Measurements from ENCODE around the gene SYN1.

DNA sequence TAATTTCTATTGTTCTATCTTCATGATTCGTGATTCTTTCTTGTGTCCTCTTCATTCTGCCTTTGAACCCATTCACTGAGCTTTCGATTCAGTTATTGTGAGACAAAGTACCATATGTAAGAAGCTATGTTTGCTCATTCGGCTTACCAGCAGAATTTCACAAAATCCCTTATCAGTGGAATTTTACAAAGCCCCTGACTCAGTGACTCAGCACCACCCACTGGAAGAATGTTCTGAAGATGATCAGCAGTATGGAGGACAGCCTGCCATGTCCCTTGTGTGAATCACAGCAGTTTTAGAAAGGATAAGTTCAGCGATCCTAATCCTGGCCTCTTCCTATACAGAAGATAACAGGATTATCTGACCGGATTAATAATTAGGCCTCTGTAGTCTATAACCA is 45.1 kb upstream of the SYN1 start:
- TF ChIP-seq, protein P1, sequence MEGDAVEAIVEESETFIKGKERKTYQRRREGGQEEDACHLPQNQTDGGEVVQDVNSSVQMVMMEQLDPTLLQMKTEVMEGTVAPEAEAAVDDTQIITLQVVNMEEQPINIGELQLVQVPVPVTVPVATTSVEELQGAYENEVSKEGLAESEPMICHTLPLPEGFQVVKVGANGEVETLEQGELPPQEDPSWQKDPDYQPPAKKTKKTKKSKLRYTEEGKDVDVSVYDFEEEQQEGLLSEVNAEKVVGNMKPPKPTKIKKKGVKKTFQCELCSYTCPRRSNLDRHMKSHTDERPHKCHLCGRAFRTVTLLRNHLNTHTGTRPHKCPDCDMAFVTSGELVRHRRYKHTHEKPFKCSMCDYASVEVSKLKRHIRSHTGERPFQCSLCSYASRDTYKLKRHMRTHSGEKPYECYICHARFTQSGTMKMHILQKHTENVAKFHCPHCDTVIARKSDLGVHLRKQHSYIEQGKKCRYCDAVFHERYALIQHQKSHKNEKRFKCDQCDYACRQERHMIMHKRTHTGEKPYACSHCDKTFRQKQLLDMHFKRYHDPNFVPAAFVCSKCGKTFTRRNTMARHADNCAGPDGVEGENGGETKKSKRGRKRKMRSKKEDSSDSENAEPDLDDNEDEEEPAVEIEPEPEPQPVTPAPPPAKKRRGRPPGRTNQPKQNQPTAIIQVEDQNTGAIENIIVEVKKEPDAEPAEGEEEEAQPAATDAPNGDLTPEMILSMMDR (IDR thresholded peaks at IDR 0.05): no peak
- TF ChIP-seq POLR2A (IDR thresholded peaks at IDR 0.05): no peak
